Naive thymus-derived CD4-positive, alpha-beta T cell (primary cell): ENCODE measurements around the gene ATG13. TPM values are rescaled to one million over a fixed set of nuclear protein-coding genes. Genes with fewer than 3 reads are reported as not detected.
A peak's percentile ranks its signal among the peaks of the same experiment; 100 is the strongest.
"Not testable (repeated sequence)": the region's sequence is repeated elsewhere in the genome, so short reads cannot be mapped to it uniquely, and the experiment has no call there.

Experiments used
- ATAC-seq: fragments of 150-1000 bp; cut with Tn5 transposase; 2 replicates; pipeline ENCODE4 v1.10.0; 2021; ENCODE audit warnings: mild to moderate bottlenecking, moderate library complexity
- CTCF ChIA-PET: fragments of 350-600 bp; sonication (Branson Sonifier 250); formaldehyde crosslinking; loops from one replicate; lab custom pipeline; 2021; ENCODE audit warnings: antibody characterized with exemption; lab: Charles Lee
- POLR2A ChIA-PET: fragments of 350-600 bp; sonication (Branson Sonifier 250); formaldehyde crosslinking; loops from one replicate; lab custom pipeline; 2021; ENCODE audit warnings: antibody characterized with exemption, inconsistent platforms; lab: Charles Lee
- DNase-seq, 9 donors: peaks; one replicate each; pipeline versions ENCODE4 v3.0.0 to v3.0.0-alpha.2; 2020 to 2022; ENCODE audit warnings: mixed read lengths in 1 of 9
- H3K27ac ChIP-seq: one replicate; pipeline ENCODE4 v1.7.0; 2013; ENCODE audit warnings: mild to moderate bottlenecking, low read depth, low read length, moderate library complexity
- H3K27me3 ChIP-seq, 2 donors: one replicate each; pipeline ENCODE4 v1.7.0; 2013; ENCODE audit warnings: low read length in 2 of 2, mild to moderate bottlenecking in 2 of 2, moderate library complexity in 2 of 2; ENCODE audit not compliant: control insufficient read depth in 2 of 2, insufficient read depth in 2 of 2
- H3K36me3 ChIP-seq, 3 experiments: 1 replicate in 2 of 3; 2 replicates in 1 of 3; pipeline ENCODE4 v1.7.0; 2013; ENCODE audit warnings: low read length in 3 of 3, mild to moderate bottlenecking in 3 of 3, moderate library complexity in 1 of 3; ENCODE audit not compliant: insufficient read depth in 3 of 3, control insufficient read depth in 2 of 3
- H3K4me1 ChIP-seq, 2 donors: one replicate each; pipeline ENCODE4 v1.7.0; 2013; ENCODE audit warnings: low read length in 2 of 2, mild to moderate bottlenecking in 2 of 2, moderate library complexity in 1 of 2; ENCODE audit not compliant: control insufficient read depth in 2 of 2, insufficient read depth in 2 of 2
- H3K4me3 ChIP-seq: 2 replicates; pipeline ENCODE4 v1.7.0; 2013; ENCODE audit warnings: mild to moderate bottlenecking, low read length
- H3K9me3 ChIP-seq, 3 experiments: 1 replicate in 2 of 3; 2 replicates in 1 of 3; pipeline ENCODE4 v1.7.0; 2013; ENCODE audit warnings: low read length in 3 of 3; ENCODE audit not compliant: control insufficient read depth in 2 of 3
- H3K27ac Mint-ChIP-seq, 9 donors: one replicate each; pipeline ENCODE4 v1.8.0; 2020 to 2022; ENCODE audit warnings: mixed read lengths in 9 of 9, mild to moderate bottlenecking in 8 of 9, moderate library complexity in 5 of 9, inconsistent platforms in 2 of 9
- H3K27me3 Mint-ChIP-seq, 5 donors: one replicate each; pipeline ENCODE4 v1.8.0; 2021 to 2022; ENCODE audit warnings: mixed read lengths in 5 of 5, mild to moderate bottlenecking in 1 of 5
- H3K36me3 Mint-ChIP-seq, 5 donors: one replicate each; pipeline ENCODE4 v1.8.0; 2020 to 2022; ENCODE audit warnings: mixed read lengths in 5 of 5, mild to moderate bottlenecking in 3 of 5, inconsistent platforms in 1 of 5
- H3K4me1 Mint-ChIP-seq, 7 donors: one replicate each; pipeline ENCODE4 v1.8.0; 2020 to 2022; ENCODE audit warnings: mixed read lengths in 7 of 7, mild to moderate bottlenecking in 3 of 7, inconsistent platforms in 1 of 7
- H3K4me3 Mint-ChIP-seq, 10 donors: one replicate each; pipeline ENCODE4 v1.8.0; 2020 to 2022; ENCODE audit warnings: mild to moderate bottlenecking in 10 of 10, mixed read lengths in 10 of 10, moderate library complexity in 6 of 10, inconsistent platforms in 2 of 10
- H3K9me3 Mint-ChIP-seq, 11 donors: one replicate each; pipeline ENCODE4 v1.8.0; 2020 to 2022; ENCODE audit warnings: mixed read lengths in 11 of 11, mild to moderate bottlenecking in 4 of 11, inconsistent platforms in 1 of 11, moderate library complexity in 1 of 11
- intact Hi-C, 2 donors: fragments of 100-400 bp; cut with micrococcal nuclease; formaldehyde crosslinking; loops; one replicate each; pipeline ENCODE4 v1.15.1; 2023
- polyA plus RNA-seq, 2 donors: library from polyadenylated mRNA; unstranded; fragments of 300-500 nt; fragmentation: Illumina TruSeq; gene quantifications; one replicate each; pipeline ENCODE4 v1.2.3, GENCODE V29; 2021
- total RNA-seq, 6 experiments: library from RNA in 5 of 6; stranded (reverse) in 5 of 6; gene quantifications; 1 replicate in 5 of 6; 2 replicates in 1 of 6; pipeline ENCODE4 v1.2.3 and lab custom pipeline; 2021 to 2026

Gene ATG13
- total and polyA plus RNA-seq, 7 experiments from 2014 or later, result 70.0 to 114 (median 89.7) TPM

DNA sequence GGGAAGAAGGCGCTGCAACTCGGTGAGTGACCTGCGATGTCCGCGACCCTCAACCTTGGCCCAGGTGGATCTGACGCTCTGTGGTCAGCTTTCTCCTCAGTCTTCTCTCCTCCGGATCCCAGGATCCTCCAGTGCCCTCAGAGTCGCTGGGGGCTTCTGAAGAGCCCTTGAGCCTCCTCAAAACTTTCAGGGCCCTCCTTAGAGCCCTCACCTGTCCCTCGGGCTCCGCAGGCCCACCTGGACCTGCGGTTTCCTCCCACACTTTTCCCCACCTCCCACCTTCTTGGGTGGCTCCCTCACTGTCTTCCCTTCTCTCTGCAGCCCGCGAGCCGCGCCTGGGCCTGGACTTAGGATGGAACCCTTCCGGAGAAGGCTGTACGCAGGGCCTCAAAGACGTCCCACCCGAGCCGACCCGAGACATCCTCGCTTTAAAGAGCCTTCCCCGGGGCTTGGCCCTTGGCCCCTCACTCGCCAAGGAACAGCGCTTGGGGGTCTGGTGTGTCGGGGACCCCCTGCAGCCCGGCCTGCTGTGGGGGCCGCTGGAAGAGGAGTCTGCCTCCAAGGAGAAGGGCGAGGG, 83.8 kb downstream of the ATG13 start:
- H3K27ac Mint-ChIP-seq, result peak overlapping the region; percentile 82 to 98 (median 96)
- H3K27me3 Mint-ChIP-seq, result peaks cover 0 to 5% (median 0%) of the 10 kb centered on the region in 5 donors
- H3K4me3 Mint-ChIP-seq, result peak overlapping the region; percentile 91 to 100 (median 99)
- no peaks in the 10 kb centered on the region for H3K9me3 ChIP-seq
- peaks cover 39 to 64% (median 47%) of the 10 kb centered on the region in 7 donors for H3K4me1 Mint-ChIP-seq
- peaks cover 5 to 48% (median 14%) of the 10 kb centered on the region in 3 experiments for H3K36me3 ChIP-seq
- CTCF ChIA-PET, result interaction anchor here (1.0 to 4.3 kb wide), 3 partner anchors 8 to 31 kb away, joined by 3 to 20 read pairs (median 10); no protein-coding TSS in a partner anchor
- H3K36me3 Mint-ChIP-seq, result peaks cover 5 to 32% (median 15%) of the 10 kb centered on the region in 5 donors
- POLR2A ChIA-PET, result interaction anchor here (0.8 to 12.4 kb wide), 9 partner anchors 15 to 854 kb away, joined by 3 to 135 read pairs (median 4); partner anchors contain the start of genes ACP2, AMBRA1, ATG13 and CRY2
- ATAC-seq (no peak), DNase-seq (peak in 1 of 9 donors; percentile 34)
- peaks cover 0 to 2% (median 0%) of the 10 kb centered on the region in 11 donors for H3K9me3 Mint-ChIP-seq
- no peaks in the 10 kb centered on the region for H3K27me3 ChIP-seq
- peaks cover 33 to 38% of the 10 kb centered on the region in 2 donors for H3K4me1 ChIP-seq
- H3K4me3 ChIP-seq, result peak overlapping the region; percentile 95
- intact Hi-C loops, result loop anchor here (2.0 to 10.0 kb wide), 10 partner anchors 236 to 1346 kb away; partner anchors contain the start of genes ACP2 (in 1 of the 2), CRY2 (in 1 of the 2), CSTPP1 (in 1 of the 2) and DGKZ (in 1 of the 2)
- peak overlapping the region; percentile 75 for H3K27ac ChIP-seq

DNA sequence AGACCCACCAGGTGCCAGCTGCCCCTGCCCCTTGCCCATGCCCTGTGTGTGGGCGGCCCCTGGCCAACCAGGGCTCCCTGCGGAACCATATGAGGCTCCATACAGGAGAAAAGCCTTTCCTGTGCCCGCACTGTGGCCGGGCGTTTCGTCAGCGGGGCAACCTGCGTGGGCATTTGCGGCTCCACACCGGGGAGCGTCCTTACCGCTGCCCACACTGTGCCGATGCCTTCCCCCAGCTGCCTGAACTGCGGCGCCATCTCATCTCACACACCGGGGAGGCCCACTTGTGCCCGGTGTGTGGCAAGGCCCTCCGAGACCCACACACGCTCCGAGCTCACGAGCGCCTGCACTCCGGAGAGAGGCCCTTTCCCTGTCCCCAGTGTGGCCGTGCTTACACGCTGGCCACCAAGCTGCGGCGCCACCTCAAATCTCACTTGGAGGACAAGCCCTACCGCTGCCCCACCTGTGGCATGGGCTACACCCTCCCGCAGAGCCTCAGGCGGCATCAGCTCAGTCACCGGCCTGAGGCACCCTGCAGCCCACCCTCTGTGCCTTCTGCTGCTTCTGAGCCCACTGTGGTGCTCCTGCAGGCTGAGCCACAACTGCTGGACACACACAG, 87.8 kb downstream of the ATG13 start:
- DNase-seq (no peak), ATAC-seq (no peak)
- peaks cover 0 to 2% (median 0%) of the 10 kb centered on the region in 11 donors for H3K9me3 Mint-ChIP-seq
- H3K27ac Mint-ChIP-seq, result no peak overlapping the region
- peaks cover 17 to 39% (median 29%) of the 10 kb centered on the region in 7 donors for H3K4me1 Mint-ChIP-seq
- peaks cover 0 to 5% (median 0%) of the 10 kb centered on the region in 5 donors for H3K27me3 Mint-ChIP-seq
- H3K4me3 ChIP-seq, result no peak overlapping the region
- H3K4me1 ChIP-seq, result peaks cover 13% of the 10 kb centered on the region in 2 donors
- ChIA-PET POLR2A (no interaction called here), CTCF (no interaction called here)
- no peak overlapping the region for H3K27ac ChIP-seq
- no peaks in the 10 kb centered on the region for H3K9me3 ChIP-seq
- peaks cover 5 to 44% (median 26%) of the 10 kb centered on the region in 5 donors for H3K36me3 Mint-ChIP-seq
- no peaks in the 10 kb centered on the region for H3K27me3 ChIP-seq
- H3K4me3 Mint-ChIP-seq, result no peak overlapping the region
- intact Hi-C loops, result loop anchor here in 1 of 2 donors (10.0 kb wide), 1 partner anchor 1350 kb away; no protein-coding TSS in a partner anchor
- H3K36me3 ChIP-seq, result peaks cover 5 to 58% (median 14%) of the 10 kb centered on the region in 3 experiments

DNA sequence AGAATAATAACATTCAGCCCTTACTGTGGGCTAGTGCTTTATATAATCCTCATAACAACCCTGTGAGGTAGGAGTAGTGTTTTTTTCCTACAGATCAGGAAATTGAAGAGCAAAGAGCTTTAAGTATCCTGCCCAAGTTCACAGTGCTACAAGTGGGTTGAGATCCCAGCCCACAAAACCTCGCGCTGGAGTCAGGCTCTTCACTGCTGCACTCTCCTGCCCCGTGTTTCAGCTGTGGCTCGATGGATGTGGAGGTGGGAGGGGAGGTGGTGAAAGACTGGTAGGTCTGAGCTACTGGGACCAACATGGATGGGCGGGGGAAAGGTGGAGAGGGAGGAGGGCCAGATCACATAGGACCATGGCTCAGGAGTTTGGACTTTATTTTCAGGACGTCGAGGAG, 89.5 kb downstream of the ATG13 start:
- no peak overlapping the region for H3K4me3 ChIP-seq
- no peak overlapping the region for H3K27ac ChIP-seq
- Mint-ChIP-seq H3K9me3 (no peaks in the 10 kb centered on the region), H3K36me3 (peaks cover 5 to 44% (median 15%) of the 10 kb centered on the region in 5 donors), H3K4me1 (peaks cover 11 to 25% (median 17%) of the 10 kb centered on the region in 7 donors), H3K27ac (peak overlapping the region in 1 of 9 donors; percentile 36), H3K27me3 (no peaks in the 10 kb centered on the region), H3K4me3 (no peak overlapping the region)
- no peak for ATAC-seq
- H3K9me3 ChIP-seq, result no peaks in the 10 kb centered on the region
- ChIA-PET CTCF (no interaction called here), POLR2A (interaction anchor here (0.6 kb wide), 1 partner anchor 90 kb away, joined by 3 read pairs; the partner anchor contains the start of genes ATG13 and HARBI1)
- H3K4me1 ChIP-seq, result peaks cover 8% of the 10 kb centered on the region in 2 donors
- no peaks in the 10 kb centered on the region for H3K27me3 ChIP-seq
- intact Hi-C loops, result loop anchor here in 1 of 2 donors (10.0 kb wide), 1 partner anchor 1352 kb away; no protein-coding TSS in a partner anchor
- peaks cover 5 to 50% (median 14%) of the 10 kb centered on the region in 3 experiments for H3K36me3 ChIP-seq
- no peak for DNase-seq

DNA sequence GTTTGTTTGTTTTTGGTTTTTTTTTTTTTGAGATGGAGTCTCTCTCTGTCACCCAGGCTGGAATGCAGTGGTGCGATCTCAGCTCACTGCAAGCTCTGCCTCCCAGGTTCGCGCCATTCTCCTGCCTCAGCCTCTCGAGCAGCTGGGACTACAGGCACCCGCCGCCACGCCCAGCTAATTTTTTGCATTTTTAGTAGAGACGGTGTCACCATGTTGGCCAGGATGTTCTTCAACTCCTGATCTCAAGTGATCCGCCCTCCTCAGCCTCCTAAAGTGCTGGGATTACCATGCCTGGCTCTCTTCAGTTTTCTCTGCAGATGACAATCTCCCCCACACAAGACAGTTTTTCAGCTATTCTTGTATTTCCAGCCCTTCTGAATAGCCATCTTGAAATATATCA, 92.0 kb downstream of the ATG13 start:
- CTCF ChIA-PET, H3K27me3 ChIP-seq, H3K9me3 ChIP-seq, H3K9me3 Mint-ChIP-seq, POLR2A ChIA-PET, H3K4me1 Mint-ChIP-seq, H3K4me1 ChIP-seq, H3K4me3 ChIP-seq, H3K27ac ChIP-seq, ATAC-seq, H3K4me3 Mint-ChIP-seq, DNase-seq, H3K27me3 Mint-ChIP-seq: not testable (repeated sequence)
- intact Hi-C loops, result loop anchor here in 1 of 2 donors (10.0 kb wide), 1 partner anchor 1355 kb away; no protein-coding TSS in a partner anchor
- Mint-ChIP-seq H3K27ac (peak overlapping the region in 3 of 9 donors; percentile 35 to 39 (median 39)), H3K36me3 (peaks cover 0 to 25% (median 10%) of the 10 kb centered on the region in 5 donors)
- H3K36me3 ChIP-seq, result peaks cover 0 to 33% (median 5%) of the 10 kb centered on the region in 3 experiments

DNA sequence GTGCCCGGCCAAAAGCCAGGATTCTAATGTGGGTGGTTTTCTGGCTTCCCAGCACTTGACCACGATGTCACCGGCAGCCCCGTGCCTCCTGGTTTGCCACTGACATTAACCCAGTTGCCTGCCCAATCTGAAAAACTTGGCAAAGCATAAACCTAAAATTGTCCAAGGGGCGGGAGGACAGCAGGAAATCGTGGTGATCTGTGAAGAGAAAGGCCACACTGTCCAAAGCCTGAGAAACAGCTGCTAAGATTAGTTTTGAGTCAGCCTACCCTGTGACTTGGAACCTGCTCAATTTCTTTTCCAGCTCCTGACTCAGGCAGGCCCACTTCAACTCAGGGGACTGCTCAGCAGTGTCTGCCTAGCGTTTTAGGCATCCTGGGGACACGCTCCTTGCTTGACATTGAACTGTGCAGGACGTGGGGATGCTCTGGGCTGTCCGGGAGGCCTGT, 93.5 kb downstream of the ATG13 start:
- no peaks in the 10 kb centered on the region for H3K27me3 Mint-ChIP-seq
- peaks cover 0 to 24% (median 10%) of the 10 kb centered on the region in 5 donors for H3K36me3 Mint-ChIP-seq
- POLR2A ChIA-PET, result no interaction called here
- H3K27ac Mint-ChIP-seq, result no peak overlapping the region
- CTCF ChIA-PET, result interaction anchor here (0.7 kb wide), 1 partner anchor 55 kb away, joined by 3 read pairs; no protein-coding TSS in a partner anchor
- Histone ChIP-seq H3K27me3 (no peaks in the 10 kb centered on the region), H3K9me3 (no peaks in the 10 kb centered on the region), H3K4me3 (no peak overlapping the region), H3K27ac (no peak overlapping the region), H3K36me3 (peaks cover 0 to 18% (median 0%) of the 10 kb centered on the region in 3 experiments), H3K4me1 (no peaks in the 10 kb centered on the region)
- intact Hi-C loops, result no loop called here
- ATAC-seq, result no peak
- H3K4me3 Mint-ChIP-seq, result no peak overlapping the region
- no peak for DNase-seq
- no peaks in the 10 kb centered on the region for H3K9me3 Mint-ChIP-seq
- H3K4me1 Mint-ChIP-seq, result peaks cover 0 to 8% (median 0%) of the 10 kb centered on the region in 7 donors

DNA sequence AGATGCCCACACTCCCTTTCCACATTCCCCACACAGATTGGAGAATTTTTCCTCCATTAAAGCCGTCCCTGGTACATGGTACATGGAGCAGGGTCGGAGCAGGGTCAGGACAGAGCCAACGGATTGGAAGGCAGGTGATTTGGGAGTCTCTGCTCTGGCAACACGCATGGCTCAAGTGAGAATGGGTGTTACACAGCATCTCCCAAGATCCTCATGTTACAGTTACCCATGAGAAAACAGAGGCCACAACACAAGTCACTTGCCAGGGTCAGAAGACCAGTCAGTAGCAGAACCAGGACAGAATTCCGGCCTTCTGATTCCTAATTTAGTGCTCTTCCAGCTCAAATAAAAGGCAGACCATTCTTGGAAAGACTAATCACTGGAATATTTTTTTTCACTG, 94.0 kb downstream of the ATG13 start:
- no peaks in the 10 kb centered on the region for H3K9me3 ChIP-seq
- peaks cover 0 to 21% (median 10%) of the 10 kb centered on the region in 5 donors for H3K36me3 Mint-ChIP-seq
- DNase-seq (no peak), ATAC-seq (no peak)
- H3K27ac Mint-ChIP-seq, result no peak overlapping the region
- intact Hi-C loops, result no loop called here
- H3K4me1 Mint-ChIP-seq, result peaks cover 0 to 8% (median 0%) of the 10 kb centered on the region in 7 donors
- H3K4me1 ChIP-seq, result no peaks in the 10 kb centered on the region
- H3K36me3 ChIP-seq, result peaks cover 0 to 14% (median 0%) of the 10 kb centered on the region in 3 experiments
- no peak overlapping the region for H3K27ac ChIP-seq
- H3K4me3 Mint-ChIP-seq, result no peak overlapping the region
- POLR2A ChIA-PET, result no interaction called here
- no peaks in the 10 kb centered on the region for H3K9me3 Mint-ChIP-seq
- no peaks in the 10 kb centered on the region for H3K27me3 Mint-ChIP-seq
- H3K27me3 ChIP-seq, result no peaks in the 10 kb centered on the region
- no peak overlapping the region for H3K4me3 ChIP-seq
- CTCF ChIA-PET, result no interaction called here
